GM18526 (cell line): ENCODE measurements around the gene RFLNA.

ENCODE experiments used
- POLR2A ChIP-seq: IDR thresholded peaks from 3 replicates; pipeline ENCODE4 v1.6.1; 2011; ENCODE audit not compliant: insufficient read length; ENCODE audit errors: extremely low read depth

Gene RFLNA

DNA sequence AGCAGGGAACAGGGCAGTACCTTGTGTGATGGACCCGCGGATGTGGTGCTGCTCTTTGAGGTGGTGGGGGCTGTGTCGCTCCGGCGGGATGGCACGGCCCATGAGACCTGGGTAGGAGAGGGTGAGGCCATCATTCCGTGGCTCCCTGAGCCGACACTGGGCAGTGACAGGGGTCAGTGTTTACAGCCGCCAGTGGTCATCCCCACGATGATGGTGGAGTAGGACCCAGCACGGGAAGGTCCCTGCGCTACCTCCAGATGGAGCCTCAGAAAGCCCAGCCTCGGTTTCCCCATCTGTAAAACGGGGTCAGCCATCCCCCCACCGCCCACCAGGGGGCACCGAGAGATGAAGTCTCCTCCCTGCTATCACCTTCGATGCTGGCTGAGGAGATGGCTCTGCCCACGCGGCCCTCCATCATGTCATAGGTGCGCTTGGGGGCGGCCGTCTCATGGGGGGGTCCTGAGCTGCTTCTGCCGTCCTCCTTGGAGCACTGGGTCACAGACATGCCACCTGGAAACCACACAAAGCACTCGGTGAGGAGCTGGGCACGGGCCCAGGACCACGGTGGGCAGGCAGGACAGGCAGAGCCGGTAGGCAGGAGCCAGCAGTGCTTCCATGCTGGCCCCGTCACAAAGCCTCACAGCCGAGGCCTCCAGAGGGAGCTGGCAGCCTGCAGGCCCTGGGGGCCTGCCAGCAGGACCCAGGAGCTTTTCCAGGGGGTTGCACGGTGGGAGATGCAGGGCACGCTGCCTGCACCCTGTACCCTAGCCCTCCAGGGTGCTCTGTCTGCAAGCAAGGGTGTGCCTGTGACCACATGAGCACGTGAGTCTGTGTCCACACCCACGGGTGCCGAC lies 53.1 kb downstream of the RFLNA start:
- no peak for TF ChIP-seq POLR2A

- no peak for TF ChIP-seq POLR2A
Observed at GRCh38 chr12:124348659-124349380, 53.9 kb downstream of the RFLNA start.

DNA sequence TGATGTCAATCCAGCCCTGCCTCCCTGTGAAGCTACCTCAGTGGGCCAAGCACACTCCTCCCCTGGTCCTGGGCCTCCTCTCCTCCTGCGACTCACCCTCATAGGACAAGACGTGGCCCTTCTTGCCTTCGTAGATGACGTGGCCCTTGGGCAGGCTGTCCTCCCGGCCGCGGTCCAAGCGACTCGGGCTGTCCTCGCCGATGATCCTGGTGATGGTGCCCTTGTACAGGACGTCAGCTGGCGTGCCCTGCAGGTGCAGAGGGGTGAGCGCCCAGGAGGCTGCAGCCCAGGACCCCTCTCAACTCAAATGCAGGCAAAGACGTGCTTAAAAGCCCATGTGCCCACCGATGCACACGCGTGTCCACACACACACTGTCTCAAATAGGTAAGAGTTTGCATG lies 55.6 kb downstream of the RFLNA start:
- TF ChIP-seq POLR2A: no peak

DNA sequence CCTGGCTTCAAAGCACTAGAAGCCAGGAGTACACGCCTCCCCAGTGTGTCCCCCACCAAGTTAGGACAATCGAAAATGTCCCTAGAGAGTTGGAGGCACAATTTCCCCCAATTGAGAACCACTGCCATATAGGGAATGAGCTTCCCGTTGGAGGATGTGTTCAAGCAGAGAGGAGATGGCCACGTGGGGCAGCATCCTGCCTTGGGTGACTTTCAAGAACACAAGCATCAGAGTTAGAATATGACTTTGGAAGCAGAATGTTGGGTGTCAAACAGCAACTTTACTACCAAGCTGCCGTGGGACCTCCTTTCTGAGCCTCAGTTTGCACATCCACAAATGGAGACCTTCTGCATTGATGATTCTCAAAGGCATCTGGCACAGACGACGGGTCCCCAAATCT lies 56.5 kb downstream of the RFLNA start:
- TF ChIP-seq POLR2A: no peak

DNA sequence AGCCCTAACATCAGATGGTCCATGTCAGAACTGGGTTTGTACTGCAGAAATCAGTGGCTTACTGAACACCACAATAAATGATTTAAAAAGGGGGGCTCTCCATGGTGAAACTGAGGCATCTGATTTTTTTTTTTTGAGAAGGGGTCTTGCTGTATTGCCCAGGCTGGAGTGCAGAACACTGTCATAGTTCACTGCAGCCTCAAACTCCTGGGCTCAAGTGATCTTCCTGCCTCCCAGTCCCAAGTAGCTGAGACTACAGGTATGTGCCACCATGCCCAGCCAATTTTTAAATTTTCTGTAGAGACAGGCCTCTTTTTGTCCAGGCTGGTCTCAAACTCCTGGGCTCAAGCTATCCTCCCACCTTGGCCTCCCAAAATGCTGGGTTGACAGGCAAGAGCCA lies 57.4 kb downstream of the RFLNA start:
- TF ChIP-seq POLR2A: no peak

GRCh38 chr12:124352839-124353238 lies 57.9 kb downstream of the RFLNA start:
- TF ChIP-seq POLR2A: no peak

GRCh38 chr12:124354400-124354799 lies 59.5 kb downstream of the RFLNA start:
- no peak for TF ChIP-seq POLR2A

DNA sequence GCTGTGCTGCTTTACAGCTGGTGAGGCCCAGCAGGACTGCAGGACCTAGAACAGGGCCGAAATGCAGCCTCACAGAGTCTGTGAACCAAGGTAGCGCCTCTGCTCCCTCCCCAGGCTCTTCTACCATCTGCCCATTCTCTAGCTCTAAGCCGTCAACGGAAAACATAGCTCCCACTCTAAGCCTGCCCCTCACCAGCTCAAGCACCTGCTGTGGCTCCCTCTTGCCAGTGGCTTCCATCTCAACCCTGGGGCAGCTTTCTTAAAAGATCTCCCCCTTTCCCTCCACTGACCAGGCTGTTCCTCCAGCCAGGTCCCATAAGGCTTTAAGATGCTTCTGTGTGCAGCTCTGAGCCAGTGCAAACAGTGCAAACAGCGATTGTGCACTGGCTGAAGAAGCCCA lies 61.3 kb downstream of the RFLNA start:
- no peak for TF ChIP-seq POLR2A

DNA sequence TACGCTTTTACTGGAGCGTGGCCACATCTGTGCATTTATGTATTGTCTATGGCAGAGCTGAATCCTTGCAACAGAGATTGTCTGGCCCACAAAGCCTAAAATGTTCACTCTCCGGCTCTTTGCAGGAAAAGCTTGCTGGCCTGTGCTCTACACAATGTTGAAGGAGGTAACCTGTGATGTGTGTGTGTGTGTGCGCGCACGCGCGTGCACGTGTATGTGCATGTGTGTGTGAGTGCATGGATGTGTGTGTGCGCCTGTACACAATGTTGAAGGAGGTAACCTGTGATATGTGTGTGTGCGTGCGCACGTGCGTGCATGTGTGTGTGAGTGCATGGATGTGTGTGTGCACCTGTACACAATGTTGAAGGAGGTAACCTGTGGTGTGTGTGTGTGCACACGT lies 62.7 kb downstream of the RFLNA start:
- no peak for TF ChIP-seq POLR2A

DNA sequence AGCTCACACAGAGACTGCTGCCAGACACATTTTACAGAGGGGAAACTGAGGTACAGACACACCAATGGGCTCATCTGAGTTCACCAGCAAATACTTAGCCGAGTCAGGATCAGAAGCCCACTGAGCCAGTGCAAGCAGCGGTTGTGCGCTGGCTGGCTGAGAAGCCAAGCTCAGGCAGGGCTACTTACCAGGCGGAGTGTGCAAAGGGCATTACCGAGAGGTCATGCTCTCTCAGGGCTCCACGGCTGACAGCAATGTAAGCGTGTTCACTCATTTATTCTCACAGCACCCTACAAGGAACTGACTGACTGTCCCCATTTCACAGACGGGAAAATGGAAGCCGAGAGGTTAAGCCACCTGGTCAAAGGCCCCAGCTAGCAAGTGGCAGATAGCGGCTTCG lies 63.7 kb downstream of the RFLNA start:
- no peak for TF ChIP-seq POLR2A

- TF ChIP-seq POLR2A: no peak
Observed at GRCh38 chr12:124359671-124360581, 65.0 kb downstream of the RFLNA start.

GRCh38 chr12:124361074-124361970 lies 66.4 kb downstream of the RFLNA start:
- TF ChIP-seq POLR2A: no peak

DNA sequence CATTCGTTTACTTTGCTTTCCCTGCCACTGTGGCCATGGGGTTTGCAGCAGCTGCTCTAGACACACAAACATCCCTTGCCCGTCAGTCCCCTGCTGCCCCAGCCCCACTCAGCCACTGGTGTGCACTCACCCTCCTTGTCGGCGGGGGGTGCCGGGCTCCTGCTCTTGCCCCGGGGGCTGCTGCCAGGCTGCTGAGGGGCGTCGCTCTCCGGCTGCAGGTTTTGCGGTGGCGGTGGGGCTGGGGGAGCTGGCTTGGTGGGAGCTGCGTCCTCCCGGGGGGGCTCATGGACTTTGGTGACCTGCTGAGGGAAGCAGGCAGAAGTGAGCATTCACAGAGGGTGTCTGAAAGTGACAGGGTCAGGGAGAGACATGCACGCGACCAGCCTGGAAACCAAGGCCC lies 67.1 kb downstream of the RFLNA start:
- TF ChIP-seq POLR2A: no peak

DNA sequence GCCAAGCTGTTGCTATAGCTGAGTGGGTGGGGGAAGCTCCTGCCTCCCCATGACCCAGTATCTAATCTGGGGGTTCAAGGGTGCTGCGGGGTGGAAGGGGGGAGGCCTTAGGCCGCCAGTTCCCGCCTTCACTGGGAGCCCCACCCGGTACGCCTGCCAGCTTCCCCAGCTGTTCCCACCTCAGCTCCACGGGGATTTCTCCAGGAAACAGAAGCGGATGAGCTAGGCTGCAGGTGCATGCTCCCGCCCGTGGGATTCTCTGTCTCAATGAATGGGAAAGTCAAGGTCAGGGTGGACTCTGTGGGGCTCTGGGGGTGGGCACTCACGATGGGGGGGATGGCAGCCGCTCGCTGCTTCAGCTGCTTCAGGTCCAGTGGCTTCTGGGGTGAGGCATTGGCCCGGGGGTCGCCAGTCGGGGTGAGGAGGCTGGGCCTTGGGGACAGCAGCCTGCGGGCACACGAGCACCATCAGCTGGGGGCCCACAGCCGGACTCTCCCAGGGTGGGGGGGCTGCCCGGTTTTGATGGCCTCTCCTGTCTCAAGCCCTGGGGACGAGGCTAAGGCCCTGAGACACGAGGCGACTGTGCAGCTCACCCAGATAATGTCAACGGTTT lies 68.6 kb downstream of the RFLNA start:
- no peak for TF ChIP-seq POLR2A
